Adrenal gland (tissue), 12 donors: Measurements from ENCODE around the gene PDE6G. TPM values are rescaled to one million over a fixed set of nuclear protein-coding genes. Genes with fewer than 3 reads are reported as not detected.

Source experiments
- DNase-seq, 7 donors: peaks; one replicate each; pipeline ENCODE4 v3.0.0-alpha.2; 2019 to 2020
- H3K27ac ChIP-seq, 5 donors: fragments of 200-600 bp; sonication (generic) in 4 of 5; 1 replicate in 3 of 5; 2 replicates in 2 of 5; pipeline versions ENCODE4 v1.5.1 to v1.8.0; 2016 to 2020; ENCODE audit warnings: mild to moderate bottlenecking in 1 of 5
- H3K27me3 ChIP-seq: fragments of 200-600 bp; 2 replicates; pipeline ENCODE4 v1.8.0; 2021
- H3K36me3 ChIP-seq, 2 donors: fragments of 200-600 bp; replicated peaks in 1 of 2; 1 replicate in 1 of 2; 2 replicates in 1 of 2; pipeline versions ENCODE4 v1.5.1 to v1.8.0; 2018 to 2022
- H3K4me1 ChIP-seq, 2 donors: fragments of 200-600 bp; replicated peaks in 1 of 2; 1 replicate in 1 of 2; 2 replicates in 1 of 2; pipeline versions ENCODE4 v1.5.1 to v1.8.0; 2018 to 2021
- H3K4me3 ChIP-seq, 4 donors: fragments of 200-600 bp; sonication (generic) in 3 of 4; one replicate each; pipeline ENCODE4 v1.5.1; 2016 to 2018
- H3K9me3 ChIP-seq, 3 donors: fragments of 200-600 bp; sonication (generic) in 1 of 3; replicated peaks in 1 of 3; 1 replicate in 2 of 3; 2 replicates in 1 of 3; pipeline versions ENCODE4 v1.5.1 to v1.8.0; 2016 to 2021
- CTCF ChIP-seq, 6 experiments: fragments of 450-650 bp in 4 of 6; fragments of 200-600 bp in 2 of 6; sonication (generic) in 1 of 6; IDR thresholded peaks; 1 replicate in 5 of 6; 2 replicates in 1 of 6; pipeline versions ENCODE4 v1.5.1 to v1.8.0; 2016 to 2021; ENCODE audit warnings: antibody characterized with exemption in 6 of 6, mild to moderate bottlenecking in 2 of 6, moderate library complexity in 1 of 6
- POLR2A ChIP-seq, 2 donors: fragments of 450-650 bp; IDR thresholded peaks; one replicate each; pipeline ENCODE4 v1.6.1; 2017; ENCODE audit warnings: antibody characterized with exemption in 2 of 2, mild to moderate bottlenecking in 2 of 2, moderate library complexity in 1 of 2
- WGBS, 4 donors: extraction: QIAGEN DNeasy Blood & Tissue Kit in 2 of 4; methylation state at CpG; one replicate each; pipeline versions ENCODE4 v1.1.5 to v1.1.7; 2013 to 2017; 5-methylcytosine and 5-hydroxymethylcytosine counted together
- intact Hi-C, 2 donors: fragments of 100-400 bp; cut with DNase I; formaldehyde crosslinking; loops; one replicate each; pipeline versions ENCODE4 v1.14.1 to v1.15.0; 2022 to 2023
- polyA plus RNA-seq, 3 donors: library from polyadenylated mRNA; stranded (reverse); fragments of 200-250 nt in 2 of 3; fragments of 350-450 nt in 1 of 3; fragmentation: Illumina TruSeq in 1 of 3; extraction: RNeasy Lipid Tissue Mini Kit (QIAGEN cat#74804) in 1 of 3; gene quantifications; one replicate each; pipeline ENCODE4 v1.2.3, GENCODE V29; 2013 to 2014
- total RNA-seq, 9 donors: library from RNA; depleted of rRNA in 4 of 9; stranded (reverse); fragments of >200 nt in 4 of 9; fragments of 120-200 nt in 1 of 9; fragmentation: NEBNext Ultra II Directional in 1 of 9; extraction: Animal tissue kit (Norgen Biotek cat#: 25700) in 1 of 9; gene quantifications; one replicate each; pipeline versions ENCODE4 v1.1.0 to v1.2.4, GENCODE V29; 2013 to 2023
- donor health status: healthy with polysubstance abuse.
- donor health status: Bipolar disorder and iron deficiency.
- donor health status: DM: yes; HTN: yes; CAD: no.
- donor health status: DM: no; HTN: no; CAD: no.
- donor health status: DM: no; HTN: no; CAD: no.
- donor health status: DM: yes; HTN: yes; CAD: no.

PDE6G gene
- total and polyA plus RNA-seq, 12 donors = 0.35 to 5.9 (median 1.8) TPM; not detected in 3

- DNase-seq = no peak
- no peak overlapping the region for H3K4me3 ChIP-seq
- no peaks in the 10 kb centered on the region for H3K9me3 ChIP-seq
- H3K36me3 ChIP-seq = peaks cover 0 to 83% of the 10 kb centered on the region in 2 donors
- WGBS, 4 donors = 87 to 92% (median 90%) methylated on average over 13 of the region's 13 CpGs
- TF ChIP-seq POLR2A (IDR thresholded peaks at IDR 0.05) (no peak), CTCF (IDR thresholded peaks at IDR 0.05) (no peak)
- peak overlapping the region in 1 of 5 donors; percentile 17 for H3K27ac ChIP-seq
- H3K27me3 ChIP-seq = no peaks in the 10 kb centered on the region
- intact Hi-C loops = loop anchor here (10.0 kb wide), 1 partner anchor 94 kb away; the partner anchor contains the start of gene ACTG1 (in 2 of the 2)
- peaks cover 3 to 17% of the 10 kb centered on the region in 2 donors for H3K4me1 ChIP-seq
These were observed 47.7 kb downstream of the PDE6G start for GRCh38 chr17:81608605-81609004.

- H3K9me3 ChIP-seq = no peaks in the 10 kb centered on the region
- no peak overlapping the region for H3K4me3 ChIP-seq
- 92 to 100% (median 96%) methylated on average over 4 of the region's 4 CpGs for WGBS, 4 donors
- no peak overlapping the region for H3K27ac ChIP-seq
- peaks cover 3 to 16% of the 10 kb centered on the region in 2 donors for H3K4me1 ChIP-seq
- no peak for TF ChIP-seq POLR2A (IDR thresholded peaks at IDR 0.05)
- TF ChIP-seq CTCF (IDR thresholded peaks at IDR 0.05) = no peak
- no peak for DNase-seq
- peaks cover 0 to 83% of the 10 kb centered on the region in 2 donors for H3K36me3 ChIP-seq
- intact Hi-C loops = loop anchor here (10.0 kb wide), 1 partner anchor 93 kb away; the partner anchor contains the start of gene ACTG1 (in 2 of the 2)
- no peaks in the 10 kb centered on the region for H3K27me3 ChIP-seq
These were observed 48.3 kb downstream of the PDE6G start for GRCh38 chr17:81608082-81608481.

GRCh38 chr17:81607431-81607830 lies 48.9 kb downstream of the PDE6G start:
- Histone ChIP-seq H3K4me3 (no peak overlapping the region), H3K4me1 (peaks cover 3 to 16% of the 10 kb centered on the region in 2 donors), H3K9me3 (no peaks in the 10 kb centered on the region), H3K36me3 (peaks cover 0 to 79% of the 10 kb centered on the region in 2 donors), H3K27me3 (no peaks in the 10 kb centered on the region), H3K27ac (no peak overlapping the region)
- no peak for DNase-seq
- no peak for TF ChIP-seq POLR2A (IDR thresholded peaks at IDR 0.05)
- no peak for TF ChIP-seq CTCF (IDR thresholded peaks at IDR 0.05)
- intact Hi-C loops = loop anchor here (10.0 kb wide), 1 partner anchor 93 kb away; the partner anchor contains the start of gene ACTG1 (in 2 of the 2)
- 83 to 85% (median 83%) methylated on average over 6 of the region's 6 CpGs for WGBS, 4 donors

GRCh38 chr17:81603846-81604610 lies 52.3 kb downstream of the PDE6G start:
- TF ChIP-seq CTCF (IDR thresholded peaks at IDR 0.05) (no peak), POLR2A (IDR thresholded peaks at IDR 0.05) (no peak)
- no peak for DNase-seq
- intact Hi-C loops = loop anchor here (10.0 kb wide), 1 partner anchor 89 kb away; the partner anchor contains the start of gene ACTG1 (in 2 of the 2)
- Histone ChIP-seq H3K9me3 (no peaks in the 10 kb centered on the region), H3K36me3 (peaks cover 0 to 74% of the 10 kb centered on the region in 2 donors), H3K27me3 (no peaks in the 10 kb centered on the region), H3K27ac (no peak overlapping the region), H3K4me1 (peaks cover 7 to 27% of the 10 kb centered on the region in 2 donors), H3K4me3 (no peak overlapping the region)
- WGBS, 4 donors = 88 to 90% (median 89%) methylated on average over 11 of the region's 11 CpGs
